ENCODE results near the gene LRRC72. TPM values are rescaled to one million over a fixed set of nuclear protein-coding genes. Genes with fewer than 3 reads are reported as not detected.

The LRRC72 gene
- total and polyA plus RNA-seq, 4 donors: 0.17 TPM; not detected in 3

DNA sequence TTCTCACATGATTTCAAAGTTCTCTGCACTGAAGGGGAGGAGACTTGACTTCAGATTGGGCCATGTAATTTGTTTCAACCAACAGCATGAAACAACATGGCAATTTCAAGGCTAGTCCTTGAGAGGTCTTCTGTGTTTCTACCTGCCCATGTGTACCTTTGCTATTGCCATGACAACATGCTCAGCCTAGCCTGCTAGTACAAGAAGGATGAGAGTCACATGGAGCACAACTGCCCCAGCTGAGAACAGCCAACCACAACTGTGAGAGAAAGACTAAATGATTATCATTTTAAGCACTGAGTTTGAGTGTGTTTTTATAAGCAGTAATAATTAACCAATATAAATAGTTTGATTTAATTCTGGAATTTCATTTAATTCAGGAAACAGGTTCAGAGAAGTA, 77.0 kb downstream of the LRRC72 start:
- no peak overlapping the region for H3K27ac ChIP-seq (ENCODE audit: low read depth, low read length)
- no peak overlapping the region for H3K4me3 ChIP-seq (ENCODE audit: low read depth, low read length)
- H3K27me3 ChIP-seq (ENCODE audit: control insufficient read depth, insufficient read depth, low read length): no peaks in the 10 kb centered on the region
- H3K36me3 ChIP-seq (ENCODE audit: control insufficient read depth, insufficient read depth, low read length): peaks cover 14% of the 10 kb centered on the region
- no peaks in the 10 kb centered on the region for H3K9me3 ChIP-seq (ENCODE audit: control insufficient read depth, insufficient read depth, low read length)
- H3K4me1 ChIP-seq (ENCODE audit: control insufficient read depth, insufficient read depth, low read length): no peaks in the 10 kb centered on the region
- DNase-seq (ENCODE audit: low read depth in 4 of 6, low spot score in 6 of 6): no peak

DNA sequence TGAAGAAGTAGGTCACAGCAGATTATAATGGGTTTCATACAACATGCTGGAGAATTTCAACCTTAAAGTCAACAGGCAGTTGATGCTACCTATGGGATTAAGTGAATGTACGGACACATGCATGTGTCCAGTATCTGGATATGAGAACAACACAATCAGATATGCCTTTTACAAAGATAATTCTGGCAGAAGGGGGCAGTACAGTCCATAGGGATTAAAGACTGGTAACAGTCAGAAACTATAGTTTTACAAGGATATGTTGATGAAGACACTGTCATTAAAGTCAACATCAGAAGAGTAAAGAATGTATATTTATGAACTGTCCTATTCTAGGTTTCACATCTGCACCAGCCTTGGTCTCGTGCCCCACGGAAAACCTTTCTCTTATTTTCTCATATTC, 77.4 kb downstream of the LRRC72 start:
- no CpG with 5 or more reads among the region's 3 CpGs for WGBS (ENCODE audit: insufficient coverage)
- Histone ChIP-seq H3K27me3 (ENCODE audit: control insufficient read depth, insufficient read depth, low read length) (no peaks in the 10 kb centered on the region), H3K4me3 (ENCODE audit: low read depth, low read length) (no peak overlapping the region), H3K36me3 (ENCODE audit: control insufficient read depth, insufficient read depth, low read length) (peaks cover 11% of the 10 kb centered on the region), H3K9me3 (ENCODE audit: control insufficient read depth, insufficient read depth, low read length) (no peaks in the 10 kb centered on the region), H3K27ac (ENCODE audit: low read depth, low read length) (no peak overlapping the region), H3K4me1 (ENCODE audit: control insufficient read depth, insufficient read depth, low read length) (no peaks in the 10 kb centered on the region)
- no peak for DNase-seq (ENCODE audit: low read depth in 4 of 6, low spot score in 6 of 6)

DNA sequence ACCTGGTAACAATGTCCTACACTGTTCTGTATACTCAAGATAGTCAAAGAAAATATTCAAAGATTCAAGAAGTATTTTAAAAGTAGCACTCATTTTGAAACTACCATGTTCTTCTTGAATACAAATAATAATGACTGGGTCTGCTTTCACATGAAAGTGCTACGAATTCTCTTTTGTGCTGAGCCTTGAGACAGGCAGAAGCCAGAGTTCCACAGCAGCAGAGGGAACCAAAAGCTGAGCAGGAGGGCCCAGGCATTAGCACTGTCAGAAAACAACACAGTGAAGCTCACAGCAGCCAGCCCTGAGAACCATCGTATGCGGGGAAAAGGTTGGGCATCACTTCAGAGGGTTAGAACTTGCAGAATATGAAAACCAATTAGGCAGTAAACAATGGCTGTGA, 80.1 kb downstream of the LRRC72 start:
- H3K9me3 ChIP-seq (ENCODE audit: control insufficient read depth, insufficient read depth, low read length): no peaks in the 10 kb centered on the region
- H3K27me3 ChIP-seq (ENCODE audit: control insufficient read depth, insufficient read depth, low read length): no peaks in the 10 kb centered on the region
- no peak for DNase-seq (ENCODE audit: low read depth in 4 of 6, low spot score in 6 of 6)
- H3K4me1 ChIP-seq (ENCODE audit: control insufficient read depth, insufficient read depth, low read length): no peaks in the 10 kb centered on the region
- no peak overlapping the region for H3K4me3 ChIP-seq (ENCODE audit: low read depth, low read length)
- peaks cover 3% of the 10 kb centered on the region for H3K36me3 ChIP-seq (ENCODE audit: control insufficient read depth, insufficient read depth, low read length)
- 73% methylated on average over 3 of the region's 3 CpGs for WGBS (ENCODE audit: insufficient coverage)
- no peak overlapping the region for H3K27ac ChIP-seq (ENCODE audit: low read depth, low read length)

DNA sequence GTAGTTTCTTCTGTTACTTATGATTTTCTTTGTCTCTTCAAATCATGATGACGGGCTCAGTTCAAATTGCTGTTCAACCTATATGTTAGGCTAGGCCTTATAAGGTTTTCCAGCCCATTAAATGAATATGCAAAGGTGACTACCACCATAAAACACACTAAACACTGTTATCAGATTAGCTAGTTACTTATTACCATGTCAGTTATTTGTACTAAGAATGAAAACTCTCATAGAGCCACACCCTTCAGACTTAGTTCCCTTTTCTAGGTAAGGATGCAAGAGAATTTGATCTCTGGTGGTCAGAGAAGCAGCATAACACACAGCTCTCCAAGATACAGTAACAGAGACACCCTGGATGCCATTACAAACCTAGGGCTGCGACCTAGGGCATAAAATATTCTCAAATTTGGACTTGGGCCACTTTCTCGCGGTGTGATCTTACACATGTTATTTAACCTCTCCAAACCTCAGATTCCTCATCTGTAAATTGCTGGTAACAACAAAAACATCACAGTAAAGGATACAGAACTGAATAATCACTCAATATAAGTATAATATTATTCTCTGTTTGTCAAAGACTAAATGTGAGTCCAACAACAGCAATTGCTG, 83.3 kb downstream of the LRRC72 start:
- DNase-seq (ENCODE audit: low read depth in 4 of 6, low spot score in 6 of 6): no peak
- peaks cover 6% of the 10 kb centered on the region for H3K36me3 ChIP-seq (ENCODE audit: control insufficient read depth, insufficient read depth, low read length)
- H3K4me3 ChIP-seq (ENCODE audit: low read depth, low read length): no peak overlapping the region
- no peaks in the 10 kb centered on the region for H3K4me1 ChIP-seq (ENCODE audit: control insufficient read depth, insufficient read depth, low read length)
- no peaks in the 10 kb centered on the region for H3K27me3 ChIP-seq (ENCODE audit: control insufficient read depth, insufficient read depth, low read length)
- 81% methylated on average over 3 of the region's 4 CpGs for WGBS (ENCODE audit: insufficient coverage)
- no peaks in the 10 kb centered on the region for H3K9me3 ChIP-seq (ENCODE audit: control insufficient read depth, insufficient read depth, low read length)
- no peak overlapping the region for H3K27ac ChIP-seq (ENCODE audit: low read depth, low read length)

DNA sequence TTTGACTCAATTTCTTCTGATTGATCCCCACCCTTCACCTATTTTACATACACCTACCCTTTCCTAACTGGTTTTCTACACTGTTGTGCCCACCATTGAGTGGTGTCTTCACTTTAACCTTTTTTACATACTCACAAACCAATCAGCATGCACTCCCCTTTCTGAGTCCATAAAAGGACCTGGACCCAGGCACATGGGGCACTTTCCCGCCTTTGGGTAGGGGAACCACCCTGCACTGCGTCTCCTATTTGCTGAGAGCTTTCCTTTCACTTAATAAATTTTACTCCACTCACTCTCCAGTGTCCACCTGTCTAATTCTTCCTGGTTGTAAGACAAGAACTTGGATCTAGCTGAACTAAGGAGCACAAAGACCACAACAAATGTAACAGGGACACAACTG, 85.1 kb downstream of the LRRC72 start:
- no peak overlapping the region for H3K27ac ChIP-seq (ENCODE audit: low read depth, low read length)
- DNase-seq (ENCODE audit: low read depth in 4 of 6, low spot score in 6 of 6): no peak
- H3K27me3 ChIP-seq (ENCODE audit: control insufficient read depth, insufficient read depth, low read length): no peaks in the 10 kb centered on the region
- WGBS (ENCODE audit: insufficient coverage): 100% methylated on average over 1 of the region's 2 CpGs
- H3K4me1 ChIP-seq (ENCODE audit: control insufficient read depth, insufficient read depth, low read length): no peaks in the 10 kb centered on the region
- H3K36me3 ChIP-seq (ENCODE audit: control insufficient read depth, insufficient read depth, low read length): peaks cover 8% of the 10 kb centered on the region
- H3K4me3 ChIP-seq (ENCODE audit: low read depth, low read length): no peak overlapping the region
- H3K9me3 ChIP-seq (ENCODE audit: control insufficient read depth, insufficient read depth, low read length): no peaks in the 10 kb centered on the region

DNA sequence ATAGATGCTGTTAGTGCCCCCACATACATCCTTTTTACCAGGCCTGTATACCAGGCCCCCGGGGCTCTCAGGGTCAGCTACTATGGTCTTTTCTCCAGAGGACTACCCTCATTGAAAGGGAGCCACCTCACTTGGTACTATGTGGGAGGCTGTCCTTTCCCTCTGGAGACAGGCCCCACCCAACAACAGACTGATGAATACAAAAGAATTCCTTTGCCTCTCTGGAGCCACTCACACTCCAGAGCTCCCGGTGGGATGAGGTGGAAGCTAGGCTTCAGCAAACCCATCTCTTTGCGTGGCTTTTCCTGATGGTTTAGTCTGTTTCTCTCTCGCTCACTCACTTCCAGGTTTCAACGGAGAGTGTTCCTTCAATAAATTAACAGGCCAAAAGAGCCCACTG, 88.6 kb downstream of the LRRC72 start:
- H3K36me3 ChIP-seq (ENCODE audit: control insufficient read depth, insufficient read depth, low read length): peaks cover 11% of the 10 kb centered on the region
- WGBS (ENCODE audit: insufficient coverage): no CpG with 5 or more reads among the region's 5 CpGs
- no peak overlapping the region for H3K27ac ChIP-seq (ENCODE audit: low read depth, low read length)
- H3K4me1 ChIP-seq (ENCODE audit: control insufficient read depth, insufficient read depth, low read length): no peaks in the 10 kb centered on the region
- H3K27me3 ChIP-seq (ENCODE audit: control insufficient read depth, insufficient read depth, low read length): no peaks in the 10 kb centered on the region
- DNase-seq (ENCODE audit: low read depth in 4 of 6, low spot score in 6 of 6): no peak
- H3K4me3 ChIP-seq (ENCODE audit: low read depth, low read length): no peak overlapping the region
- H3K9me3 ChIP-seq (ENCODE audit: control insufficient read depth, insufficient read depth, low read length): no peaks in the 10 kb centered on the region

DNA sequence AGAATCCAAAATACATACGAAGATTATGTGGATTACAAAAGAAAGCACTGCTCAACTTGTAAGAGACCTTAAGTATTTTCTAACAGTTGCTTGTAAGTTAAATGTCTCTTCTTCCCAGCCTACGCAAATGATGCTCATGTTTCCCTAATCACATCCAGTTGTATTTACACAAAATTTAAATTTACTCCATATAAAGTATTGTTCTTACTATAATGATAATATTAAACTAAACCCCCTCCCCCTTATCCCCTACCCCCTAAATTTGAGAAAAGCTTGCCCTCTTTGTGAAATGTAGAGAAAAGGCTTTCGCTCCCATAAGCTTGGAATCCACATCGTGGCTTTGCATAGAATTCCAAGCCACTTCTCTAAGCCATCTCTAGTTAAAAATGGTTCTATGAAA, 89.5 kb downstream of the LRRC72 start:
- no peaks in the 10 kb centered on the region for H3K9me3 ChIP-seq (ENCODE audit: control insufficient read depth, insufficient read depth, low read length)
- no CpG with 5 or more reads among the region's 4 CpGs for WGBS (ENCODE audit: insufficient coverage)
- no peak overlapping the region for H3K27ac ChIP-seq (ENCODE audit: low read depth, low read length)
- no peaks in the 10 kb centered on the region for H3K27me3 ChIP-seq (ENCODE audit: control insufficient read depth, insufficient read depth, low read length)
- DNase-seq (ENCODE audit: low read depth in 4 of 6, low spot score in 6 of 6): no peak
- peaks cover 11% of the 10 kb centered on the region for H3K36me3 ChIP-seq (ENCODE audit: control insufficient read depth, insufficient read depth, low read length)
- no peaks in the 10 kb centered on the region for H3K4me1 ChIP-seq (ENCODE audit: control insufficient read depth, insufficient read depth, low read length)
- H3K4me3 ChIP-seq (ENCODE audit: low read depth, low read length): no peak overlapping the region

DNA sequence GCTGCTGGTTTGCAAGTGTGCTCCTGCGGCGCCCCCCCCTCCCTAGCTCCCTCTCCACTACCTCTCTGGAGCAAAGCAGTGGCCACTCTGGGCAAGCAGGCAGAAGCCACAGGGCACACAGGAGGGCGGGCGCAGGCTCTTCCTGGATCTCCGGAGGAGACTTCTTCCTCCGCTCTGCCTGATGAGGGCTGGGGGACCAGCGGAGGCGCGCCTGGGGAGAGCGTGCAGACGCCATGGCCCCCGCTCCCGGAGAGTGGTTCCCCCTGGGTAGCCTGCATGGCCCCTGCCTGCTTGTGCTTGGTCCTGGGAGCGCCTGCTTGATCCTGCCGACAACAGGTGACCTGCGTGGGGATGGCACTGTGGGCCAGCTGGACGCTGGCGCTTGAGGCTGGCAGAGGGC, 89.9 kb downstream of the LRRC72 start:
- no peak for DNase-seq (ENCODE audit: low read depth in 4 of 6, low spot score in 6 of 6)
- no peaks in the 10 kb centered on the region for H3K4me1 ChIP-seq (ENCODE audit: control insufficient read depth, insufficient read depth, low read length)
- H3K4me3 ChIP-seq (ENCODE audit: low read depth, low read length): no peak overlapping the region
- peaks cover 11% of the 10 kb centered on the region for H3K36me3 ChIP-seq (ENCODE audit: control insufficient read depth, insufficient read depth, low read length)
- H3K9me3 ChIP-seq (ENCODE audit: control insufficient read depth, insufficient read depth, low read length): no peaks in the 10 kb centered on the region
- H3K27me3 ChIP-seq (ENCODE audit: control insufficient read depth, insufficient read depth, low read length): no peaks in the 10 kb centered on the region
- no peak overlapping the region for H3K27ac ChIP-seq (ENCODE audit: low read depth, low read length)
- WGBS (ENCODE audit: insufficient coverage): 90% methylated on average over 16 of the region's 18 CpGs

DNA sequence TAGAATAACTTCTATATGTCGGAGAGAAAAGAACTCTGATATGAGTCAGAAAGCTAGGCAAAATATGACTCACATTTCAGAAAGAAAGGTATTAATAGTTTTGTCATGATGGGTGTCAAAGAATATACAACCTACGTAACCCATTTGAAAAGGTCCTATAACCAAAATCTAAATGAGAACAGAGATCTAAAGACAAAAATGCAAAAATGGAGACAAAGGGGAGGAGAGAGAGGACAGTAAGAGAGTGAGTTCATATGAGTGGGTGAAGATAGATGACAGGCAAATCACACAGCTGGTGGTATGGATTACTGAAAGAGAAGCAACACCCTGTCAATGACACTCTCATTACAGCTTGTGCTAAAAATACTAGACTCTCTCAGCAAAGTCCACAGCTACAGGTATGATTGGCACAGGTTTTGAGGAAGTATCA, 93.4 kb downstream of the LRRC72 start:
- peaks cover 11% of the 10 kb centered on the region for H3K36me3 ChIP-seq (ENCODE audit: control insufficient read depth, insufficient read depth, low read length)
- no peaks in the 10 kb centered on the region for H3K9me3 ChIP-seq (ENCODE audit: control insufficient read depth, insufficient read depth, low read length)
- no peak overlapping the region for H3K27ac ChIP-seq (ENCODE audit: low read depth, low read length)
- no peaks in the 10 kb centered on the region for H3K4me1 ChIP-seq (ENCODE audit: control insufficient read depth, insufficient read depth, low read length)
- no peak overlapping the region for H3K4me3 ChIP-seq (ENCODE audit: low read depth, low read length)
- no peak for DNase-seq (ENCODE audit: low read depth in 4 of 6, low spot score in 6 of 6)
- no CpG with 5 or more reads among the region's 2 CpGs for WGBS (ENCODE audit: insufficient coverage)
- H3K27me3 ChIP-seq (ENCODE audit: control insufficient read depth, insufficient read depth, low read length): no peaks in the 10 kb centered on the region

DNA sequence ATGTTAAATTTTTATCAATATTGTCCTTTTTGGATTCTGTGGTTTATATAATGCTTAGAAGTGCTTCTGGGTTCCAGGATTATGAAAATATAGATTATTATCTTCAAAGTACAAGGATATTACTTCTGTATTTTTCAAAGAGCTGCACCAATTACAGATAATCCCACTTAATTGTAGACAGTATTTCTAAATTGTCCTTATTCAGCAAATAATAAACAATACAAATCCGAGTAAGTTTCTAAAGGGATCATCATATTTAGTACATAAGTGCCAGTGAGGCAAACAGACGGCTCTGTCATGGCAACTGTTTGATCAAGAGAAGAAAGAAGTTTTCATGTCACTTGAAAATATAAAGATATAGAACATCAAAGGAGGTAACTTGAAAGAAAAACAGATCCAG, 99.8 kb downstream of the LRRC72 start:
- DNase-seq (ENCODE audit: low read depth in 4 of 6, low spot score in 6 of 6): no peak
- no CpG with 5 or more reads among the region's 2 CpGs for WGBS (ENCODE audit: insufficient coverage)
- no peaks in the 10 kb centered on the region for H3K9me3 ChIP-seq (ENCODE audit: control insufficient read depth, insufficient read depth, low read length)
- H3K4me3 ChIP-seq (ENCODE audit: low read depth, low read length): no peak overlapping the region
- no peak overlapping the region for H3K27ac ChIP-seq (ENCODE audit: low read depth, low read length)
- H3K27me3 ChIP-seq (ENCODE audit: control insufficient read depth, insufficient read depth, low read length): no peaks in the 10 kb centered on the region
- H3K36me3 ChIP-seq (ENCODE audit: control insufficient read depth, insufficient read depth, low read length): peaks cover 7% of the 10 kb centered on the region
- no peaks in the 10 kb centered on the region for H3K4me1 ChIP-seq (ENCODE audit: control insufficient read depth, insufficient read depth, low read length)

All from spinal cord (tissue), 10 donors.